Neural crest cell (in vitro differentiated cells): ENCODE results near the gene MEGF11. TPM values are rescaled to one million over a fixed set of nuclear protein-coding genes. Genes with fewer than 3 reads are reported as not detected.

ENCODE experiments used
- DNase-seq: peaks from one replicate; pipeline ENCODE4 v3.0.0; 2021; ENCODE audit warnings: low read depth, mixed read lengths, low spot score
- H3K27ac Mint-ChIP-seq: one replicate; pipeline ENCODE4 v1.8.0; 2021; ENCODE audit warnings: mild to moderate bottlenecking, mixed read lengths; ENCODE audit not compliant: unreplicated experiment
- H3K27me3 Mint-ChIP-seq: 2 replicates; pipeline ENCODE4 v1.8.0; 2021; ENCODE audit warnings: low read depth, mild to moderate bottlenecking, mixed read lengths
- H3K36me3 Mint-ChIP-seq: 2 replicates; pipeline ENCODE4 v1.8.0; 2021; ENCODE audit warnings: low read depth, mild to moderate bottlenecking, mixed read lengths
- H3K4me1 Mint-ChIP-seq: 2 replicates; pipeline ENCODE4 v1.8.0; 2021; ENCODE audit warnings: mixed read lengths
- H3K4me3 Mint-ChIP-seq: one replicate; pipeline ENCODE4 v1.8.0; 2021; ENCODE audit warnings: mild to moderate bottlenecking, mixed read lengths
- H3K9me3 Mint-ChIP-seq: 2 replicates; pipeline ENCODE4 v1.8.0; 2021; ENCODE audit warnings: mixed read lengths
- CTCF ChIP-seq: fragments of 200-600 bp; sonication (generic); conservative IDR thresholded peaks from 2 replicates; pipeline ENCODE4 v1.5.0; 2021; ENCODE audit warnings: antibody characterized with exemption, mild to moderate bottlenecking
- total RNA-seq: library from RNA; stranded (reverse); gene quantifications from 2 replicates; pipeline ENCODE4 v1.2.1, GENCODE V29; 2021

The MEGF11 gene
- total RNA-seq, 1 donor from 2014 or later, result 0.49 TPM

GRCh38 chr15:66234798-66235197, 18.8 kb downstream of the MEGF11 start:
- Mint-ChIP-seq H3K27me3 (peaks cover 7% of the 10 kb centered on the region), H3K36me3 (no peaks in the 10 kb centered on the region), H3K9me3 (no peaks in the 10 kb centered on the region), H3K4me3 (no peak overlapping the region), H3K4me1 (peaks cover 3% of the 10 kb centered on the region), H3K27ac (no peak overlapping the region)
- DNase-seq, result no peak
- no peak for TF ChIP-seq CTCF

- DNase-seq, result peak; percentile 15
- no peak for TF ChIP-seq CTCF
- Mint-ChIP-seq H3K36me3 (no peaks in the 10 kb centered on the region), H3K4me1 (peaks cover 3% of the 10 kb centered on the region), H3K27ac (no peak overlapping the region), H3K9me3 (no peaks in the 10 kb centered on the region), H3K27me3 (peaks cover 7% of the 10 kb centered on the region), H3K4me3 (no peak overlapping the region)
Observed at GRCh38 chr15:66233487-66234415, 19.8 kb downstream of the MEGF11 start.

GRCh38 chr15:66232267-66232625, 21.3 kb downstream of the MEGF11 start:
- no peak for TF ChIP-seq CTCF
- Mint-ChIP-seq H3K9me3 (no peaks in the 10 kb centered on the region), H3K27ac (no peak overlapping the region), H3K4me1 (peaks cover 3% of the 10 kb centered on the region), H3K36me3 (no peaks in the 10 kb centered on the region), H3K27me3 (peaks cover 7% of the 10 kb centered on the region), H3K4me3 (no peak overlapping the region)
- DNase-seq, result no peak

- Mint-ChIP-seq H3K4me1 (peaks cover 3% of the 10 kb centered on the region), H3K27ac (no peak overlapping the region), H3K4me3 (no peak overlapping the region), H3K9me3 (no peaks in the 10 kb centered on the region), H3K36me3 (no peaks in the 10 kb centered on the region), H3K27me3 (peaks cover 7% of the 10 kb centered on the region)
- no peak for TF ChIP-seq CTCF
- no peak for DNase-seq
Observed at GRCh38 chr15:66231394-66232266, 21.9 kb downstream of the MEGF11 start.

DNA sequence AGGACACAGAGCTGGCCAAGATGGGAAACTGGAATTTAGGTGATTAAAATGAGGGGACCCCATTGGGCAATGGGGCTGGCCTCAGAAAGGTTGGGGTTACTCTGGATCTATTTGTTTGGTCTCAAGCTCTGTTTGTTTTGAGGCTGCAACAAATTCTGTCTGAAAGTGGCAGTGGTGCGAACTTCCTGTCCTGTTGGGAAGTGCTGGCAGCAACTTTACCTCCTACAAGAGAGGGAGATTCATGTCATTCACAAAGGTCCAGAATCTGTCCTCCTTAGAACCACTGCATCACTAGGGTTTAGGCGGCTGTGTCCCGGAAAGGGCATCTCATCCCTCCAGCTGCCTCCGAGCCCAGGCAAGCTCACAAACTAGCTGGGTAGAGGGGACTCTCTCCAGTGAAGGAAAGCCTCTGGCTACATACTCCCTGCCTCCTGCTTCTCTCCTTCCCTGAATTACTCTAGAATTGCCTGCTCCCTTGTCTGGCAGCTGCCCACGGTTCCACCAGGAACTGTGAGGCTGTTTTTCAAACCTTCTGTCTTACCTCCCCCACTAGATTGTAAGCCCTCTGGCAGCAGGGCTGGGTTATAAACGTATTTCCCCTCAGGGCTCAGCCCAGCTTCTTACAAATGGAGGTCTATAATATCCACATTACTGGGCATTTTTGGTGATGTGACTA, 23.6 kb downstream of the MEGF11 start:
- H3K36me3 Mint-ChIP-seq, result no peaks in the 10 kb centered on the region
- no peak for DNase-seq
- H3K27me3 Mint-ChIP-seq, result no peaks in the 10 kb centered on the region
- no peaks in the 10 kb centered on the region for H3K9me3 Mint-ChIP-seq
- H3K4me3 Mint-ChIP-seq, result no peak overlapping the region
- no peak for TF ChIP-seq CTCF
- H3K4me1 Mint-ChIP-seq, result peaks cover 3% of the 10 kb centered on the region
- no peak overlapping the region for H3K27ac Mint-ChIP-seq
